HEK293 (cell line): ENCODE data around the gene ADCYAP1R1.

Experiments
- HOXA7 ChIP-seq: sonication (generic); formaldehyde crosslinking; IDR thresholded peaks from 2 replicates; pipeline ENCODE4 v1.8.1; 2022; ENCODE audit warnings: missing genetic modification reagents, borderline replicate concordance
- REPIN1 ChIP-seq: fragments of 450-650 bp; formaldehyde crosslinking; IDR thresholded peaks from 2 replicates; pipeline ENCODE4 v1.5.1; 2017; ENCODE audit warnings: missing biosample characterization, missing genetic modification characterization, low read depth
- REST ChIP-seq: fragments of 450-650 bp; formaldehyde crosslinking; IDR thresholded peaks from 2 replicates; pipeline ENCODE4 v1.5.1; 2016; ENCODE audit warnings: missing biosample characterization, missing genetic modification characterization
- ZNF155 ChIP-seq: fragments of 450-650 bp; formaldehyde crosslinking; IDR thresholded peaks from 2 replicates; pipeline ENCODE4 v1.5.1; 2016; ENCODE audit warnings: missing biosample characterization, missing genetic modification characterization
- ZNF747 ChIP-seq: fragments of 450-650 bp; formaldehyde crosslinking; IDR thresholded peaks from 2 replicates; pipeline ENCODE4 v1.5.1; 2016; ENCODE audit warnings: missing biosample characterization, missing genetic modification characterization
- ZNF843 ChIP-seq: fragments of 450-650 bp; formaldehyde crosslinking; IDR thresholded peaks from 2 replicates; pipeline ENCODE4 v1.5.1; 2016; ENCODE audit warnings: missing biosample characterization, missing genetic modification characterization
- TF ChIP-seq, protein P1 (sequence below): sonication (generic); formaldehyde crosslinking; IDR thresholded peaks from 2 replicates; pipeline ENCODE4 v1.8.1; 2022; ENCODE audit warnings: mild to moderate bottlenecking, moderate library complexity, missing genetic modification reagents
- TF ChIP-seq, protein P2 (sequence below): fragments of 450-650 bp; formaldehyde crosslinking; IDR thresholded peaks from 2 replicates; pipeline ENCODE4 v1.5.1; 2016; ENCODE audit warnings: missing biosample characterization, missing genetic modification characterization, low read depth

GRCh38 chr7:31058122-31058521, 6.0 kb downstream of the ADCYAP1R1 start:
- TF ChIP-seq, protein P1, sequence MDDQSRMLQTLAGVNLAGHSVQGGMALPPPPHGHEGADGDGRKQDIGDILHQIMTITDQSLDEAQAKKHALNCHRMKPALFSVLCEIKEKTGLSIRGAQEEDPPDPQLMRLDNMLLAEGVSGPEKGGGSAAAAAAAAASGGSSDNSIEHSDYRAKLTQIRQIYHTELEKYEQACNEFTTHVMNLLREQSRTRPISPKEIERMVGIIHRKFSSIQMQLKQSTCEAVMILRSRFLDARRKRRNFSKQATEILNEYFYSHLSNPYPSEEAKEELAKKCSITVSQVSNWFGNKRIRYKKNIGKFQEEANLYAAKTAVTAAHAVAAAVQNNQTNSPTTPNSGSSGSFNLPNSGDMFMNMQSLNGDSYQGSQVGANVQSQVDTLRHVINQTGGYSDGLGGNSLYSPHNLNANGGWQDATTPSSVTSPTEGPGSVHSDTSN (CRISPR knock-in tag) = no peak
- no peak for TF ChIP-seq REPIN1 (tag by site-specific recombination)
- no peak for TF ChIP-seq REST (tag by site-specific recombination)
- no peak for TF ChIP-seq ZNF843 (tag by site-specific recombination)
- TF ChIP-seq HOXA7 (CRISPR knock-in tag) = no peak
- TF ChIP-seq, protein P2, sequence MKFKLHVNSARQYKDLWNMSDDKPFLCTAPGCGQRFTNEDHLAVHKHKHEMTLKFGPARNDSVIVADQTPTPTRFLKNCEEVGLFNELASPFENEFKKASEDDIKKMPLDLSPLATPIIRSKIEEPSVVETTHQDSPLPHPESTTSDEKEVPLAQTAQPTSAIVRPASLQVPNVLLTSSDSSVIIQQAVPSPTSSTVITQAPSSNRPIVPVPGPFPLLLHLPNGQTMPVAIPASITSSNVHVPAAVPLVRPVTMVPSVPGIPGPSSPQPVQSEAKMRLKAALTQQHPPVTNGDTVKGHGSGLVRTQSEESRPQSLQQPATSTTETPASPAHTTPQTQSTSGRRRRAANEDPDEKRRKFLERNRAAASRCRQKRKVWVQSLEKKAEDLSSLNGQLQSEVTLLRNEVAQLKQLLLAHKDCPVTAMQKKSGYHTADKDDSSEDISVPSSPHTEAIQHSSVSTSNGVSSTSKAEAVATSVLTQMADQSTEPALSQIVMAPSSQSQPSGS (tag by site-specific recombination) = no peak
- no peak for TF ChIP-seq ZNF747 (tag by site-specific recombination)
- TF ChIP-seq ZNF155 (tag by site-specific recombination) = no peak
